ENCODE data around the gene CCNI.

CCNI gene

GRCh38 chr4:77104791-77105540 lies 29.2 kb upstream of the CCNI start:
- ATAC-seq: no peak
- TF ChIP-seq ESRRG (CRISPR knock-in tag; IDR thresholded peaks at IDR 0.05): no peak
- TF ChIP-seq ZFP30 (CRISPR knock-in tag; IDR thresholded peaks at IDR 0.05): no peak
- no peak for TF ChIP-seq RARB (CRISPR knock-in tag; IDR thresholded peaks at IDR 0.05)

- TF ChIP-seq TOX (CRISPR knock-in tag; IDR thresholded peaks at IDR 0.05; ENCODE audit: borderline replicate concordance): no peak
- no peak for TF ChIP-seq OSR1 (CRISPR knock-in tag; IDR thresholded peaks at IDR 0.05)
- TF ChIP-seq ISL1 (CRISPR knock-in tag; IDR thresholded peaks at IDR 0.05): no peak
- TF ChIP-seq ZFP3 (CRISPR knock-in tag; IDR thresholded peaks at IDR 0.05): no peak
- TF ChIP-seq GLIS3 (CRISPR knock-in tag; IDR thresholded peaks at IDR 0.05): no peak
- no peak for TF ChIP-seq TCF4 (CRISPR knock-in tag; IDR thresholded peaks at IDR 0.05; ENCODE audit: borderline replicate concordance)
- no peak for TF ChIP-seq SNAI2 (CRISPR knock-in tag; IDR thresholded peaks at IDR 0.05)
- no peak for TF ChIP-seq PPARA (CRISPR knock-in tag; IDR thresholded peaks at IDR 0.05; ENCODE audit: borderline replicate concordance)
- no peak for TF ChIP-seq ZC3H10 (CRISPR knock-in tag; IDR thresholded peaks at IDR 0.05)
- TF ChIP-seq PATZ1 (CRISPR knock-in tag; IDR thresholded peaks at IDR 0.05; ENCODE audit: borderline replicate concordance): no peak
- no peak for TF ChIP-seq ESRRG (CRISPR knock-in tag; IDR thresholded peaks at IDR 0.05)
- no peak for TF ChIP-seq BACH2 (CRISPR knock-in tag; IDR thresholded peaks at IDR 0.05; ENCODE audit: borderline replicate concordance)
- no peak for TF ChIP-seq CREB5 (CRISPR knock-in tag; IDR thresholded peaks at IDR 0.05; ENCODE audit: low read depth)
- no peak for ATAC-seq
Observed at GRCh38 chr4:77104388-77104787, 28.6 kb upstream of the CCNI start.

GRCh38 chr4:77100234-77100633 lies 24.4 kb upstream of the CCNI start:
- no peak for ATAC-seq

More at GRCh38 chr4:77100234-77100633, 24.4 kb upstream of the CCNI start:
- TF ChIP-seq POU6F1 (CRISPR knock-in tag; IDR thresholded peaks at IDR 0.05; ENCODE audit: borderline replicate concordance, low read depth) (no peak), CREB5 (CRISPR knock-in tag; IDR thresholded peaks at IDR 0.05; ENCODE audit: low read depth) (no peak), PPARA (CRISPR knock-in tag; IDR thresholded peaks at IDR 0.05; ENCODE audit: borderline replicate concordance) (no peak), ESRRG (CRISPR knock-in tag; IDR thresholded peaks at IDR 0.05) (no peak), ARNTL (CRISPR knock-in tag; IDR thresholded peaks at IDR 0.05; ENCODE audit: borderline replicate concordance, low read depth) (no peak), BACH2 (CRISPR knock-in tag; IDR thresholded peaks at IDR 0.05; ENCODE audit: borderline replicate concordance) (no peak), TCF4 (CRISPR knock-in tag; IDR thresholded peaks at IDR 0.05; ENCODE audit: borderline replicate concordance) (no peak), TOX (CRISPR knock-in tag; IDR thresholded peaks at IDR 0.05; ENCODE audit: borderline replicate concordance) (no peak), GLIS3 (CRISPR knock-in tag; IDR thresholded peaks at IDR 0.05) (no peak), RARB (CRISPR knock-in tag; IDR thresholded peaks at IDR 0.05) (no peak), CSRNP3 (CRISPR knock-in tag; IDR thresholded peaks at IDR 0.05) (no peak), CSDC2 (CRISPR knock-in tag; IDR thresholded peaks at IDR 0.05) (no peak), ZNF70 (CRISPR knock-in tag; IDR thresholded peaks at IDR 0.05) (no peak), OSR1 (CRISPR knock-in tag; IDR thresholded peaks at IDR 0.05) (no peak), ZFP3 (CRISPR knock-in tag; IDR thresholded peaks at IDR 0.05) (no peak), ZNF8 (CRISPR knock-in tag; IDR thresholded peaks at IDR 0.05) (no peak), SNAI2 (CRISPR knock-in tag; IDR thresholded peaks at IDR 0.05) (no peak), ZFP30 (CRISPR knock-in tag; IDR thresholded peaks at IDR 0.05) (no peak), TSHZ2 (CRISPR knock-in tag; IDR thresholded peaks at IDR 0.05) (no peak), ZNF565 (CRISPR knock-in tag; conservative IDR thresholded peaks at IDR 0.05; ENCODE audit: low read depth) (no peak)

Measured in SK-N-SH treated with all-trans-retinoic acid at 6 μM for 48 hours (cell line).